ENCODE data around the gene NCOR1.

GRCh38 chr17:16046966-16047365 lies 168.4 kb downstream of the NCOR1 start:
- TF ChIP-seq POLR2AphosphoS5 (IDR thresholded peaks at IDR 0.05), result no peak
- no peak for TF ChIP-seq CTCF (IDR thresholded peaks at IDR 0.05)
